Measurements from ENCODE around the gene KRT35. TPM values are rescaled to one million over a fixed set of nuclear protein-coding genes. Genes with fewer than 3 reads are reported as not detected.
A peak's percentile ranks its signal among the peaks of the same experiment; 100 is the strongest.

Gene KRT35
- total and polyA plus RNA-seq, 2 of the 13 experiments (the other 11 are each of a cell fraction or from before 2014, with no cell fraction given) = not detected

DNA sequence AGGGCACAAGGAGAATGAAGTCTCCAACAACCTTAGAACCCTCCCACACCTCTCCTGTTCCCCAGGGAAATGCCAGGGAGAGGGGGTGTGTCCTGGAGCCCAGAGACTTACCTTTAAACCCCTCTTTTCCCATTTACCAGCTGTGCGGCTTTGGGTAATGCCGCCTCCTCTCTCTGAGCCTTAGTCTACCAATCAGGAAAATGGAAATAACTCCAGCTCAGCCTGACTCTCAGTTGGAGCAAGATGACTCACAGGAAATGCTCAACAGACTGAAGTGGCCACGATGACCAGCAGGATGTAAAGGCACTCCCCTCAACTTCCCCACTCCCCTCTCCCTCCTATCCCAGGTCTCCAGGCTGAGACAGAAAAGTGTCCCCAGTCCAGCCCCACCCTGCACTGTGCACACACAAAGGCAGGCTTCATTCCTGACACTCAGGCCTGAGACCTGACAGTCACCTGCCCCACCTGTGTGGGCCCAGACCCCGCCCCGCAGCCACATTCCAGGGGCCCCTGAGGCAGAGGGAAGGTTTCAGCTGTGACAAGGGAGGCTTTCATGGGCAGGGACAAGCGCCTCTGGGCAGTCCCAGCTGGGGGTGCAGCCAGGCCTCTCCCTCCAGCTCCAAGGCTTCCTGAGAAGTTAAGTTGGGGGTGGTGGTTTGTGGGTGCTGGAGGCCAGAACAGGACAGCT is 40.8 kb upstream of the KRT35 start (continued):
- TF ChIP-seq, protein P1, sequence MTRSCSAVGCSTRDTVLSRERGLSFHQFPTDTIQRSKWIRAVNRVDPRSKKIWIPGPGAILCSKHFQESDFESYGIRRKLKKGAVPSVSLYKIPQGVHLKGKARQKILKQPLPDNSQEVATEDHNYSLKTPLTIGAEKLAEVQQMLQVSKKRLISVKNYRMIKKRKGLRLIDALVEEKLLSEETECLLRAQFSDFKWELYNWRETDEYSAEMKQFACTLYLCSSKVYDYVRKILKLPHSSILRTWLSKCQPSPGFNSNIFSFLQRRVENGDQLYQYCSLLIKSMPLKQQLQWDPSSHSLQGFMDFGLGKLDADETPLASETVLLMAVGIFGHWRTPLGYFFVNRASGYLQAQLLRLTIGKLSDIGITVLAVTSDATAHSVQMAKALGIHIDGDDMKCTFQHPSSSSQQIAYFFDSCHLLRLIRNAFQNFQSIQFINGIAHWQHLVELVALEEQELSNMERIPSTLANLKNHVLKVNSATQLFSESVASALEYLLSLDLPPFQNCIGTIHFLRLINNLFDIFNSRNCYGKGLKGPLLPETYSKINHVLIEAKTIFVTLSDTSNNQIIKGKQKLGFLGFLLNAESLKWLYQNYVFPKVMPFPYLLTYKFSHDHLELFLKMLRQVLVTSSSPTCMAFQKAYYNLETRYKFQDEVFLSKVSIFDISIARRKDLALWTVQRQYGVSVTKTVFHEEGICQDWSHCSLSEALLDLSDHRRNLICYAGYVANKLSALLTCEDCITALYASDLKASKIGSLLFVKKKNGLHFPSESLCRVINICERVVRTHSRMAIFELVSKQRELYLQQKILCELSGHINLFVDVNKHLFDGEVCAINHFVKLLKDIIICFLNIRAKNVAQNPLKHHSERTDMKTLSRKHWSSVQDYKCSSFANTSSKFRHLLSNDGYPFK (CRISPR knock-in tag; IDR thresholded peaks at IDR 0.05; ENCODE audit: borderline replicate concordance) = no peak
- TF ChIP-seq ZNF629 (CRISPR knock-in tag; conservative IDR thresholded peaks at IDR 0.05) (peak; percentile 98), ZNF326 (CRISPR knock-in tag; IDR thresholded peaks at IDR 0.05; ENCODE audit: borderline replicate concordance) (no peak), RXRA (CRISPR knock-in tag; IDR thresholded peaks at IDR 0.05) (no peak), CHD4 (IDR thresholded peaks at IDR 0.05; ENCODE audit: borderline replicate concordance, low read length) (0 out of 2 replicates have a peak, but pooled peaks have one; percentile 73), ZNF781 (CRISPR knock-in tag; IDR thresholded peaks at IDR 0.05; ENCODE audit: borderline replicate concordance, not compliant biosample characterization) (no peak), TCF7 (IDR thresholded peaks at IDR 0.05; ENCODE audit: low read depth) (no peak), SYNCRIP (IDR thresholded peaks at IDR 0.05; ENCODE audit: insufficient read depth, low read depth, low read length) (no peak), AGO2 (optimal IDR thresholded peaks at IDR 0.05; ENCODE audit: low read depth, low read length) (no peak), ZNF558 (CRISPR knock-in tag; IDR thresholded peaks at IDR 0.05; ENCODE audit: borderline replicate concordance) (no peak), THYN1 (CRISPR knock-in tag; IDR thresholded peaks at IDR 0.05; ENCODE audit: borderline replicate concordance, low read depth) (no peak), FOSL2 (CRISPR knock-in tag; IDR thresholded peaks at IDR 0.05) (peak; percentile 82), ZNF749 (CRISPR knock-in tag; IDR thresholded peaks at IDR 0.05; ENCODE audit: borderline replicate concordance) (no peak), ZNF562 (CRISPR knock-in tag; IDR thresholded peaks at IDR 0.05; ENCODE audit: borderline replicate concordance) (no peak), MED8 (CRISPR knock-in tag; IDR thresholded peaks at IDR 0.05; ENCODE audit: insufficient replicate concordance) (no peak), DMAP1 (CRISPR knock-in tag; IDR thresholded peaks at IDR 0.05) (0 out of 2 replicates have a peak, but pooled peaks have one; percentile 35), NFE2L2 (IDR thresholded peaks at IDR 0.05; ENCODE audit: low read length) (no peak), GABPB1 (CRISPR knock-in tag; IDR thresholded peaks at IDR 0.05) (0 out of 2 replicates have a peak, but pooled peaks have one; percentile 18), ZNF557 (CRISPR knock-in tag; IDR thresholded peaks at IDR 0.05) (no peak)
- TF ChIP-seq, protein P2, sequence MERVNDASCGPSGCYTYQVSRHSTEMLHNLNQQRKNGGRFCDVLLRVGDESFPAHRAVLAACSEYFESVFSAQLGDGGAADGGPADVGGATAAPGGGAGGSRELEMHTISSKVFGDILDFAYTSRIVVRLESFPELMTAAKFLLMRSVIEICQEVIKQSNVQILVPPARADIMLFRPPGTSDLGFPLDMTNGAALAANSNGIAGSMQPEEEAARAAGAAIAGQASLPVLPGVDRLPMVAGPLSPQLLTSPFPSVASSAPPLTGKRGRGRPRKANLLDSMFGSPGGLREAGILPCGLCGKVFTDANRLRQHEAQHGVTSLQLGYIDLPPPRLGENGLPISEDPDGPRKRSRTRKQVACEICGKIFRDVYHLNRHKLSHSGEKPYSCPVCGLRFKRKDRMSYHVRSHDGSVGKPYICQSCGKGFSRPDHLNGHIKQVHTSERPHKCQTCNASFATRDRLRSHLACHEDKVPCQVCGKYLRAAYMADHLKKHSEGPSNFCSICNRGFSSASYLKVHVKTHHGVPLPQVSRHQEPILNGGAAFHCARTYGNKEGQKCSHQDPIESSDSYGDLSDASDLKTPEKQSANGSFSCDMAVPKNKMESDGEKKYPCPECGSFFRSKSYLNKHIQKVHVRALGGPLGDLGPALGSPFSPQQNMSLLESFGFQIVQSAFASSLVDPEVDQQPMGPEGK (CRISPR knock-in tag; IDR thresholded peaks at IDR 0.05) = peak; percentile 45; the same call in 1 of the 2 replicates
- TF ChIP-seq, protein P3, sequence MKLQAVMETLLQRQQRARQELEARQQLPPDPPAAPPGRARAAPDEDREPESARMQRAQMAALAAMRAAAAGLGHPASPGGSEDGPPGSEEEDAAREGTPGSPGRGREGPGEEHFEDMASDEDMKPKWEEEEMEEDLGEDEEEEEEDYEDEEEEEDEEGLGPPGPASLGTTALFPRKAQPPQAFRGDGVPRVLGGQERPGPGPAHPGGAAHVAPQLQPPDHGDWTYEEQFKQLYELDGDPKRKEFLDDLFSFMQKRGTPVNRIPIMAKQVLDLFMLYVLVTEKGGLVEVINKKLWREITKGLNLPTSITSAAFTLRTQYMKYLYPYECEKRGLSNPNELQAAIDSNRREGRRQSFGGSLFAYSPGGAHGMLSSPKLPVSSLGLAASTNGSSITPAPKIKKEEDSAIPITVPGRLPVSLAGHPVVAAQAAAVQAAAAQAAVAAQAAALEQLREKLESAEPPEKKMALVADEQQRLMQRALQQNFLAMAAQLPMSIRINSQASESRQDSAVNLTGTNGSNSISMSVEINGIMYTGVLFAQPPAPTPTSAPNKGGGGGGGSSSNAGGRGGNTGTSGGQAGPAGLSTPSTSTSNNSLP (IDR thresholded peaks at IDR 0.05; ENCODE audit: low read depth, low read length) = no peak
- TF ChIP-seq, protein P4, sequence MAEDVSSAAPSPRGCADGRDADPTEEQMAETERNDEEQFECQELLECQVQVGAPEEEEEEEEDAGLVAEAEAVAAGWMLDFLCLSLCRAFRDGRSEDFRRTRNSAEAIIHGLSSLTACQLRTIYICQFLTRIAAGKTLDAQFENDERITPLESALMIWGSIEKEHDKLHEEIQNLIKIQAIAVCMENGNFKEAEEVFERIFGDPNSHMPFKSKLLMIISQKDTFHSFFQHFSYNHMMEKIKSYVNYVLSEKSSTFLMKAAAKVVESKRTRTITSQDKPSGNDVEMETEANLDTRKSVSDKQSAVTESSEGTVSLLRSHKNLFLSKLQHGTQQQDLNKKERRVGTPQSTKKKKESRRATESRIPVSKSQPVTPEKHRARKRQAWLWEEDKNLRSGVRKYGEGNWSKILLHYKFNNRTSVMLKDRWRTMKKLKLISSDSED (CRISPR knock-in tag; IDR thresholded peaks at IDR 0.05) = no peak
